BJ (cell line): ENCODE measurements around the gene HMMR. TPM values are rescaled to one million over a fixed set of nuclear protein-coding genes. Genes with fewer than 3 reads are reported as not detected.

Source experiments
- CTCF ChIA-PET: fragments of 350-600 bp; formaldehyde crosslinking; extraction: SDS; loops from one replicate; lab custom pipeline; 2021; ENCODE audit warnings: antibody characterized with exemption, inconsistent platforms; lab: Yijun Ruan, JAX
- POLR2A ChIA-PET: fragments of 300-600 bp; sonication (Branson Sonifier 250); formaldehyde crosslinking; extraction: SDS; loops from one replicate; lab custom pipeline; 2021; ENCODE audit warnings: antibody characterized with exemption; lab: Charles Lee
- DNase-seq: peaks from one replicate; pipeline ENCODE4 v3.0.0-alpha.2; 2011; ENCODE audit warnings: low read depth
- H3K27me3 ChIP-seq: 2 replicates; pipeline ENCODE4 v1.6.0; 2011; ENCODE audit warnings: low read length; ENCODE audit not compliant: control insufficient read depth, insufficient read depth
- H3K36me3 ChIP-seq: 2 replicates; pipeline ENCODE4 v1.5.1; 2011; ENCODE audit warnings: low read length; ENCODE audit not compliant: control insufficient read depth, insufficient read depth
- H3K4me3 ChIP-seq: 2 replicates; pipeline ENCODE4 v1.5.1; 2011; ENCODE audit warnings: low read depth, mild to moderate bottlenecking, control low read depth, low read length
- CTCF ChIP-seq: IDR thresholded peaks from 2 replicates; pipeline ENCODE4 v1.5.1; 2011; ENCODE audit warnings: low read depth, mild to moderate bottlenecking, control low read depth, inconsistent platforms, low read length, moderate library complexity; ENCODE audit not compliant: insufficient read depth
- polyA plus RNA-seq: library from polyadenylated mRNA; depleted of rRNA; stranded (reverse); fragments of >200 nt; gene quantifications from 2 replicates; pipeline ENCODE4 v1.2.3, GENCODE V29; 2011

The HMMR gene
- polyA plus RNA-seq, 1 experiment, result 5.4 TPM

GRCh38 chr5:163512526-163512925 lies 52.1 kb downstream of the HMMR start:
- CTCF ChIA-PET, result no interaction called here
- no peak for TF ChIP-seq CTCF
- no peak overlapping the region for H3K4me3 ChIP-seq
- no peak for DNase-seq
- no peaks in the 10 kb centered on the region for H3K27me3 ChIP-seq
- peaks cover 16% of the 10 kb centered on the region for H3K36me3 ChIP-seq
- POLR2A ChIA-PET, result no interaction called here

DNA sequence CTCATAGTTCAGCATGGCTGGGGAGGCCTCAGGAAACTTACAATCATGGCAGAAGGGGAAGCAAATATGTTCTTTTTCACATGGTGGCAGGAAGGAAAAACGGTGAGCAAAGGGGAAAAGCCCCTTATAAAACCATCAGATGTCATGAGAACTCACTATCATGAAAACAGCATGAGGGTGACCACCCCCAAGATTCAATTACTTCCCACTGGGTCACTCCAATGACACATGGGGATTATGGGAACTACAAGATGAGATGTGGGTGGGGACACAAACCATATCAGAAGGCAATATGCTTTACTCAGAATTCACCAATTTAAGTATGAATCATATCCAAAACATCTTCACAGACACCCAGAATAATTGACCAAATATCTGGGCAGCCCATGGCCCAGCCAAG lies 64.7 kb downstream of the HMMR start:
- POLR2A ChIA-PET, result no interaction called here
- no peak for TF ChIP-seq CTCF

DNA sequence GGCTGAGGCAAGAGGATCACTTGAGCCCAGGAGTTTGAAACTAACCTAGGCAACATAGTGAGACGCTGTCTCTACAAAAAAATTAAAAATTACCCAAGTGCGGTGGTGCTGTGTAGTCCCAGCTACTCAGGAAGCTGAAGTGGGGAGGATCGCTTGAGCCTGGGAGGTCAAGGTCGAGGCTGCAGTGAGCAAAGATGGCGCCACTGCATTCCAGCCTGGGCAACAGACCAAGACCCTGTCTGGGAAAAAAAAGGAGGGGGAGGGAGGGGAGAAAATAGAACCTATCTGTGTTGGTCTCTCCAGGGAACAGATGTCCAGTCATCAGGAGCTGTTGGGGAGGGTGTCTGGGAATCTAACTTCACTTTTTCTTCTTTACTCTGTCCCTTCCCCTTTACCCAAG lies 69.3 kb downstream of the HMMR start:
- no peak for DNase-seq
- Histone ChIP-seq H3K27me3 (peaks cover 3% of the 10 kb centered on the region; the same call in 1 of the 2 replicates), H3K4me3 (no peak overlapping the region), H3K36me3 (no peaks in the 10 kb centered on the region)
- CTCF ChIA-PET, result interaction anchor here (1.1 kb wide), 1 partner anchor 35 kb away, joined by 3 read pairs; no protein-coding TSS in a partner anchor
- POLR2A ChIA-PET, result no interaction called here
- no peak for TF ChIP-seq CTCF

More for the DNA sequence above, 64.7 kb downstream of the HMMR start:
- CTCF ChIA-PET, result no interaction called here
- DNase-seq, result no peak
- Histone ChIP-seq H3K27me3 (no peaks in the 10 kb centered on the region), H3K36me3 (peaks cover 2% of the 10 kb centered on the region), H3K4me3 (no peak overlapping the region)

DNA sequence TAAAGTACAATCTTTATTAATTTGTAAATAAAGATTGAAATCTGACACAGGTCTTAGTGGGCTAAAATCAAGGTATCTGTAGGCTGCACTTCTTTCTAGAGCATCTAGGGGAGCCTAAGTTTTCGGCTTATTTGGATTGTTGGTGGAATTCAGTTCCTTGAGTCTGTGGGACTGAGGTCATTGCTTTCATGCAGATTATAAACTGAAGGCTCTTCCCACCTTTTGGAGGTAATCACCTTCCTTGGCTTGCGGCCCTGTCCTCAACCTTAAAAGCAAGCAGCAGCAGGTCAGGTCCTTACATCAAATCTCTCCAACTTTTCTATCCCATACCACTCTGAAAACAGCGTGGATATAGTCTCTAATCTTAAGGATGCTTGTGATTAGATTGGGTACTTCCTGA lies 70.8 kb downstream of the HMMR start:
- H3K36me3 ChIP-seq, result no peaks in the 10 kb centered on the region
- no peak for DNase-seq
- POLR2A ChIA-PET, result no interaction called here
- CTCF ChIA-PET, result no interaction called here
- H3K27me3 ChIP-seq, result peaks cover 3% of the 10 kb centered on the region; the same call in 1 of the 2 replicates
- no peak overlapping the region for H3K4me3 ChIP-seq
- no peak for TF ChIP-seq CTCF

GRCh38 chr5:163532171-163533084 lies 72.0 kb downstream of the HMMR start:
- ChIA-PET CTCF (no interaction called here), POLR2A (no interaction called here)
- no peaks in the 10 kb centered on the region for H3K36me3 ChIP-seq
- TF ChIP-seq CTCF, result no peak
- DNase-seq, result no peak
- H3K27me3 ChIP-seq, result peaks cover 3% of the 10 kb centered on the region; the same call in 1 of the 2 replicates
- H3K4me3 ChIP-seq, result no peak overlapping the region
